HG03469 (cell line): ENCODE results near the gene STAB2.

Experiments
- ATAC-seq: cut with Tn5 transposase; IDR thresholded peaks from one replicate; pipeline ENCODE4 v1.9.1; 2021; ENCODE audit warnings: mild to moderate bottlenecking, moderate library complexity, moderate number of reproducible peaks; ENCODE audit not compliant: unreplicated experiment

Gene STAB2, protein sequence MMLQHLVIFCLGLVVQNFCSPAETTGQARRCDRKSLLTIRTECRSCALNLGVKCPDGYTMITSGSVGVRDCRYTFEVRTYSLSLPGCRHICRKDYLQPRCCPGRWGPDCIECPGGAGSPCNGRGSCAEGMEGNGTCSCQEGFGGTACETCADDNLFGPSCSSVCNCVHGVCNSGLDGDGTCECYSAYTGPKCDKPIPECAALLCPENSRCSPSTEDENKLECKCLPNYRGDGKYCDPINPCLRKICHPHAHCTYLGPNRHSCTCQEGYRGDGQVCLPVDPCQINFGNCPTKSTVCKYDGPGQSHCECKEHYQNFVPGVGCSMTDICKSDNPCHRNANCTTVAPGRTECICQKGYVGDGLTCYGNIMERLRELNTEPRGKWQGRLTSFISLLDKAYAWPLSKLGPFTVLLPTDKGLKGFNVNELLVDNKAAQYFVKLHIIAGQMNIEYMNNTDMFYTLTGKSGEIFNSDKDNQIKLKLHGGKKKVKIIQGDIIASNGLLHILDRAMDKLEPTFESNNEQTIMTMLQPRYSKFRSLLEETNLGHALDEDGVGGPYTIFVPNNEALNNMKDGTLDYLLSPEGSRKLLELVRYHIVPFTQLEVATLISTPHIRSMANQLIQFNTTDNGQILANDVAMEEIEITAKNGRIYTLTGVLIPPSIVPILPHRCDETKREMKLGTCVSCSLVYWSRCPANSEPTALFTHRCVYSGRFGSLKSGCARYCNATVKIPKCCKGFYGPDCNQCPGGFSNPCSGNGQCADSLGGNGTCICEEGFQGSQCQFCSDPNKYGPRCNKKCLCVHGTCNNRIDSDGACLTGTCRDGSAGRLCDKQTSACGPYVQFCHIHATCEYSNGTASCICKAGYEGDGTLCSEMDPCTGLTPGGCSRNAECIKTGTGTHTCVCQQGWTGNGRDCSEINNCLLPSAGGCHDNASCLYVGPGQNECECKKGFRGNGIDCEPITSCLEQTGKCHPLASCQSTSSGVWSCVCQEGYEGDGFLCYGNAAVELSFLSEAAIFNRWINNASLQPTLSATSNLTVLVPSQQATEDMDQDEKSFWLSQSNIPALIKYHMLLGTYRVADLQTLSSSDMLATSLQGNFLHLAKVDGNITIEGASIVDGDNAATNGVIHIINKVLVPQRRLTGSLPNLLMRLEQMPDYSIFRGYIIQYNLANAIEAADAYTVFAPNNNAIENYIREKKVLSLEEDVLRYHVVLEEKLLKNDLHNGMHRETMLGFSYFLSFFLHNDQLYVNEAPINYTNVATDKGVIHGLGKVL (N-terminal part only)

DNA sequence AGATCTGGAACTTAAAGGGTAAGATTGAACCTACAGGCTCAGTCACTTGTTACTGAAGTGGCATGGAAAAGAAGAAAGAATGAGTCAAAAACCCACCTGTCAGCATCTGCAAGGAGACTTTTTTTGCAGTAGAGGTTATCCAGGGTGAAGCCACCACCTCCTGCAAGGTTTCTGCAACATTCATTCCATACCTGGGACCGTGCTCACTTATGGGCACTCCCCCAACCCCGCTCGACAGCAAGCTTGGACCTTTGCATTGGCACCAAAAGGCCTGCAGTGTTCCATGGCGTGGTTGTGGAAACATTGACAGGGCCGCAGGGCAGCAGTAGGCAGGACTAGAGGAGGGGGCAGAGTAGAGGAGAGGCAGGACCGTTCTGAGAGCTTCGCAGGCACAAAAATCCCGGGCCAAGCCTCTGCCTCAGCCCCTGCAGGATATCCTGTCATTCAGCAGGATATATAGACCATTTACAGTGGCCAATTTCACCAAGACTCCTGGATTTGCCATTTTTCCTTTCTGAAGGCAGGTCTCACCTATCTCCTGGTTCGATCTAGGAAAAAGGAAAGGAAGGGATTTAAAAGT, at the start of gene STAB2:
STAB2 (plus strand) TSS at position 483 of the 580 bp plus-strand sequence. CDS start 204 bp downstream, outside the sequence.
- ATAC-seq: no peak

DNA sequence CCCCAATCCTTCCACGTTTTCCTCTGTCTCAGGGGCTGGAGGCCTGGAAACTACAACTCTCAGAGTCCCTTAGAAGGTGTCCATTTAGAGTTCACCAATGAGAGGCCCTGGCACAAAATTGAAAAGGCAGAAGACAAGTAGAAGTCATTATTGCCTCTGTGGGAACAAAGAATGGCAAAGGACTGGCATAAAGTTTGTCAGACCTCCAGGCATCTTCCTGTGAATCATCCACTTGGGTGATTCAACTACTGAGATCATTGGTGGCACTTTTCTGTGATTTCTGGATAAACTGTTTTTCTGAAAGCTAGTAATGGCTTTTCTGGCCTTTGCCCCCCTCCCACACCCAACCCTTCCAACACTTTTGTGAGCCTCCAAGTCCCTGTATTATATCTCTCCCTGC, 48.7 kb upstream of the STAB2 start:
- no peak for ATAC-seq

DNA sequence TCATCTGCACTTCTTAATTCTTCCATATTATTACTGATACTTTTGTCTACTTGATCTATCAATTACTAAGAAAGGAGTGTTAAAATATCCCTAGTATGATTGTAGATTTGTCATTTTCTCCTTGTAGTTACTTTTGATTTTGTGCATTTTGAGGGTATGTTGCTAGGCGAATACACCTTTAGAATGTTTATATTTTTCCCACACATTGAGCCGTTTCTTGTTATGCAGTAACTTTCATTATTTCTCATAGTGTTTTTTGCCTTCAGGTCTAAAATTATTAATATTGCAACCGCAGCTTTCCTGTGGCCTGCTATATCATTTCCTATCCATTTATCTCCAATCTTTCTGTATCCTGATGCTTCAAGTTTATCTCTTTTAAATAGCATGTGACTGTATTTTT, 46.8 kb upstream of the STAB2 start:
- no peak for ATAC-seq

DNA sequence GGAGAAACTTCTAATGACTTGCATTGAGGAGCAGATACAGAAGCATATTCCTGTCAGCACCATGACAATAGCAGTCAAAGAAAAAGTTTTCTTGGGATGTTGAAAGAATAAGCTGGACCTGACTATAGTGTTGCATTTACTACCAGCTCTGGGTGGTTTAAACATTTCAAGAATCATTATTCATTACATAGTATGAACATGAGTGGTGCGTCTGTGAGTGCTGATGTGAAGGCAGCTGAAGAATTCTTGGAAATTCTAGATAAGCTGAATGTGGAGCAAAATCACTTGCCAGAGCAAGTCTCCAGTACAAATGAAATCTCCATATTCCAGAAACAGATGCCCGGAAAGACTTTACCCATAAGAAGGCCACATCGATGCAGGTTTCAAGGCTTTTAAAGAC, 45.0 kb upstream of the STAB2 start:
- ATAC-seq: no peak

DNA sequence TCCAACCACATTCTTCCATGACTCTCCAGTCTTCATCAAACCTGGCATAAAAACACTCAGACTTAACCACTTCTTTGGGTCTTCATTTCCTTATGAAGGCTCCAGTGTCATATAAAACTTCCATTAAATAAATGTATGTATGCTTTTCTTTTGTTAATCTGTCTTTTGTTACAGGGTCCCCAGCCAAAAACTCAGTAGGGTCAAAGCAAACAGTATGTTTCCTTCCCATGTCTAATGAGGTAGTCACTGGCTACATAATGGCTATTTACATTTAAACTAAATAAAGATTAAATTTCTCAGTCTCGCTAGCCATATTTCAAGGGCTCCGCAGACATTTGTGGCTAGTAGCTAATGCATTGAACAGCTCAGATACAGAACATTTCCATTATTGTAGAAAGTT, 40.1 kb upstream of the STAB2 start:
- ATAC-seq: no peak

DNA sequence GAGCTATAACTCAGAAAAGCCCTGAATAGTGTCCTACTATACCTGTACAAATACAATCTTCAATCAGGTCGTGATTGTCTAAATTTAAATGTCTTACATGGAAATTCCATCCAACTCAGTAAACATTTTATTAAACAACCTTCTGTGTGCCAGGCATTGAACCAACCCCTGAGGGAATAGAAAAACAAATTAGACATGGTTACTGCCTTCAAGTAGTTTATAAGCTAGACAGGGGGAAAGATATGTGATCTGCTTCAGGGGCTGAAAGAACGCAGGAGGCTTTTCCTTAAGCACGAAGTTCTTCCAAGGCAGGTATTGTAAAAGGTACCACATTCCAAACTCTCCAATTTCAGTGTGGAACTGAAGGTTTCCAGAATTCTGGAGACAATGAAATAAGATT, 39.7 kb upstream of the STAB2 start:
- ATAC-seq: no peak

DNA sequence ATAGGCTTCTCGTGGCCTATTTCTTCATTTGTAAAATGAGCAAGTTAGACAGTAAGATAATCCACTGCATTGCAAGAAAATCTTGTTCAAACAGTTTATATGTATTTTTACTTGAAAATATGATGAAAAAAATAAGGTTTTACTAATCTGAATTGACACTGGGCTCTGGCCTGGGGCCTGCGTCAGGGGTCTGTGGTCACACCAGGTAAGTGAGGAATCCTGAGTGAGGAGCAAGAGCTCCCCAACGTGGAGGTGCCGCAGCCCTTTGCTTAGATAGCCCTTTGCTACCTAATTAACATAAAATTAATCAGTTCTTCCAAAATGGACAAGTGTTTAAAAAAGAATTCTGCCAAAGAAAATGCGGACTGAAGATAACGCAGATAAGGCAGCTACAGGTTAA, 39.1 kb upstream of the STAB2 start:
- ATAC-seq: no peak

DNA sequence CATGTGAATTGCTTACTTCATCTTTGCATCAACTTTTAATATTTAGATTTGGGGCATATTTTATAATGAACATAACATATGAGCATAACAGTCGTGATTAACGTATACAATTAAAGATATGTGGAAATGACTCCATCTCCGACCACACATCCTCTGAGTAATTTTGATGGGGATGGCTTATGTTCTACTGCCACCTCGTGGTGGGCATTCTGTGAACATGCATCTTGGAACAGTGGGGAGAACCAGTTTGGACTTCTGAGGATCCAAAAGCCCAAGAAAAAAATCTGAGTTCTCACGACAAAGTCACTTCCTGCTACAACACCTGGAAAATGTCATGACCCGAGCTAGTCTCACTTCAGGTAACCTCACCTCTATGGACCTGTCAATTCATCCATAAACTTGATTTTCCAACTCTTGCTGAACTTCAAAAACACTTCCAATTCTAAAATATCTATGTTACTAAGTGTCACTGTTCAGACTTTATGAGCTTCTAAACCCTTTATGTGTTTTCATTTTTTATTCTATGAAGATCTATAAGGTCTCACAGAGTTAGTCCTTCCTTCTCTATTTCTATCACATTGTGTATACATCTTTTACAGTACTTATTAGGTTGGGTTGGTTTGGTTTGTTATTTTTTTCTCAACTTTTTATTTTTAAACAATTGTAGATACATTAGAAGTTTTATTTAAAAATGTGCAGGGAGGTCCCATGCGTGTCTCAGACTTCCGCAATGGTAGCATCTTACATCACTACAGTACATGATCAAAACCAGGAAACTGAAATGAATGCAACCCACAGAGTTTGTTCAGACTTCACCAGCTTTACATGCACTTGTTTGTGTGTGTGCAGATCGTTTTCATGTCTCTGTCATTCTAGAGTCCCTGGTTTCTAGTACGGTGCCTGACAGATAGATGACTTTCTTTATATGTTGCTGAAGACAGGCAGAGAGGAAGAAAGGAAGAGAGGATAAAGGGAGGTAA, 38.2 kb upstream of the STAB2 start:
- no peak for ATAC-seq

DNA sequence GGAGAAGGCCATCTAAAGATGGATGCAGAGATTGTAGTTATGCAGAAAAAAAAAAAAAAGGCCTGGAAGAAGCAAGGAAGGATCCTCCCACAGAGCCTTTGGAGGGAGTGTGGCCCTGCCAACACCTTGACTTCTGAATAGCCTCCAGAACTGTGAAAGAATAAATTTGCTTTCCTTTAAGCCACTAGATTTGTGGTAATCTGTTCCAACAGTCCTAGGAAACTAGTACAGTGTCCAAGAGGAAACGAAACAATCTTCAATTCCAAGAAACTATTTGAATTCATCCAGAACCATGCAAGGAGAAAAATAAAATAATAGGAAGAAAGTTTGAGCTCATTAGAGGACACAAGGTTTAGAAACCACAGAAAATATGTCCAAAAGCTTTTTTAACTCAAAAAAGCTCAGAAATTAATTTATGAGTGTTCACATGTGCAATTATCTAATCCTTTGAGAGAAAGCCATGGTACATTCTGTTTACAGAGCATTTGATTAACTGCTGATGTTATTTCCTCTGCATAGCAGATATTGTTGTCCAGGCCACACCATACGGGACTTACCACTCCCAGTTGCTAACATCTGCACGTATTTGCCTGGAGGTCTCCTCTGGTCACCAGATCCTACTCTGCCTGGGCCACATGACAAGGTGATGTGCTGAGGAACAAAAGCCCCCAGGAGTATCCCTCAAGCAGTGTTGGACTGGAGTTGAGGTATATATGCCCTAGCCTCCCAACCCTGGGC, 30.0 kb upstream of the STAB2 start:
- no peak for ATAC-seq

DNA sequence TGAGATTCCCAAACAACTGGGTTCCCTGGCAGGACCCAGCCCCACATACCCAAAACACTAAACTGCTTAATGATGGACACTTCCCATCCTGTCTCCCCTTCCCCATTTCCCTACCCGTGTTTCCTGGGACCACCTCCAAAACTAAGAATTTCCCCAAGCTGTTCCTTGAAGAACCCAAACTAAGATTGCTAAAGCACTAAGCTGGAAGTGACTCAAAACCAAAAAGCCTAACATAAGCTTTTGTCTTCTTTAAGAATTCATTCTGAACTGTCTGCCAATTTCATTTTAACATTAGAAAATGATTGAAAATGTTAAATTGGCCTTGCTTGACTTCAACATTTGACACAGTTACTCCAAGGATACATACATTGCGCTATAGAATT, 29.5 kb upstream of the STAB2 start:
- ATAC-seq: no peak

DNA sequence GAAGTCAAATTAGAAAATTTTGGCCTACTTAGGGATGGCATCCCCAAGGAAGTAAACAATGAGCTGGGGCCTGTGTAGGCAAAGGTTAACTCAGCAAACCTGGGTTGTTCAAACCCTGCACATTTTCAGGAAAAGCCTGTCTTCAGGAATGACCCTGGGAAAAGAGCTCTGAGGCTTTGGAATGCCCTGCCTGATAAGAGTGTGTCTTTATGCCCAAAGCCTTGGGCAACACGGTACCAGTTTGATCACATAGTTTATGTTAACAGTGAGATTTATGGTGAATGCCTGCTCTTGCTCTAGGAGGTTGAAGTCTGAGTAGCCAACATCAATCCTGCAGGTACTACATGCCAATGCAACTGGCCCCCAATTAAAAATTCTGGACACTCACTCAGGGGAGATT, 28.2 kb upstream of the STAB2 start:
- no peak for ATAC-seq

DNA sequence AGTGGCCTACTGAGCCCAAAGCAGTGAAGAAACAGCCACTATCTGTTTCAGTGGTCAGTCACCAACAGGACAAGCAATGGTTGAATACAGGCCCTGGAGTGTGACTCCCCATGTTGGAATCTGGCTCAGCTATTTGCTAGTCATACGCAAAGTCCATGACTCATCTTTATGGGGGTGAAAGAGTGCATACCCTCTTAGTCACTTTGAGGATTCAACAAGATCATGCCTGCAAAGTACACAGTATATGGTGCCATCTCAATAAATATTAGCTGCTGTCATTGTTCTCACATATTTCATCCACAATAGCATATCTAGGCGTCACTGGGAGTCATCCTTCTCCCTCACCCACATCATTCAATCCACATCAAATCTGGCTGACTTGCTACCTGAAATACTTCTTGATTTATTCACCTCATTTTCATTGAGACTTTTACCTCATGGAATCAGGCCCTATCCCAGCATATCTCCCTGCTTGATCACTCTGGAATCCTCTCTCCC, 26.4 kb upstream of the STAB2 start:
- ATAC-seq: no peak

DNA sequence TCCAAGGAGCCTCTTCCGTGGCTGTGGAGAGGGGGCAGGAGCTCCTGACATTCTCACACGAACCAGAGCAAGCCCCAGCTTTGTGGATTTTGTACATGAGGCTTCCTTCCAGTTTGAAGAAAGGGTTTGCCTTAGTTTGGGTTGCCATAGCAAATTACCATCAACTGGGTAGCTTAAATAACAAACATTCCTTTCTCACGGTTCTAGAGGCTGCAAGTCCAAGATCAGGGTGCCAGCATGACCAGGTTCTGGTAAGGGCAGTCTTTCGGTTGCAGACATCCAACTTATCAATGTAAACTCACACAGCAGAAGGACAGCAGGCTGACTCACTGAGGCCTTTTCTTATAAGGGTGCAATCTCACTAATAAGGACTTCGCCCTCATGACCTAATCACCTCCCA, 25.9 kb upstream of the STAB2 start:
- no peak for ATAC-seq

DNA sequence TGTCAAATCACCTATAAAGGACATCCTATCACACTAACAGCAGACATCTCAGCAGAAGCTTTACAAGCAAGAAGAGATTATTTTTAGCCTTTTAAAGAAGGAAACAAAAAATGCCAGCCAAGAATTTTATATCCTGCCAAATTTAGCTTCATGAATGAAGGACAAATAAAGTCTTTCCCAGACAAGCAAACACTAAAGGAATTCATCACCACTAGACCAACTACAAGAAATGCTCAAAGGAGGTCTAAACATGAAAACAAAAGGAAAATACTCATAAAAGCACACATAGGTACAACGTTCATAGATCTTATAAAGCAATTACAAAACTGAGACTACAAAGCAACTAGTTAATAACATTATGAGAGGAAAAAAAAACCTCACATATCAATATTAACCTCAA, 20.7 kb upstream of the STAB2 start:
- no peak for ATAC-seq

DNA sequence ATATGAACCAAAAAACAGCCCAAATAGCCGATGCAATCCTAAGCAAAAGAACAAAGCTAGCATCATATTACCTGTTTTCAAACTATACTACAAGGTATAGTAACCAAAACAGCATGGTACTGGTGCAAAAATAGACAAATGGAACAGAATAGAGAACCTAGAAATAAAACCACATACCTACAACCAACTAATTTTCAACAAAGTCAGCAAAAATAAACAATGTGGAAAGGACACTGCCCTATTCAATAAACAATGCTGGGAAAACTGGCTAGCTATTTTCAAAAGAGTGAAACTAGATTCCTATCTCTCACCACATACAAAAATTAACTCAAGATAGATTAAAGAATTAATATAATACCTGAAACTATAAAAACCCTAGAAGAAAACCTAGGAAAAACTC, 17.8 kb upstream of the STAB2 start:
- ATAC-seq: no peak

DNA sequence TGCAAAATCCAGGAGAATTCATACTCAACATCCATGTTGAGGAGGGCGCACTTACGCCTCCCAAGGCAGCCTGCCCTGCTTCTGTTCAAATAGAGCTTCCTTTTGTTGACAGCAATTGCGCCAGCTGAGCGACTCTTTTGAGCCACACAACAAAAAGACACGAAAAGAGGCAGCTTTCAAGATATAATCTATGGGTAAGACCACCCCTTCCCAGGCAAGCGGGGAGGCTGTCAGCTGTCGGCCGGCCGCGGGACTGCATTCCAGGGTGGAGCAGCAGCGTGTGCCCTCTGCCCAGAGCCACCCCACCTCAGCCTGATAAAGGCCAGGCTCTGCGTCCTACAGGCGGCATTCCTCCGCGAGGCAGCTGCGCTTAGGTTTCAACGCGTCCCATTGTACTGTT, 15.8 kb upstream of the STAB2 start:
- no peak for ATAC-seq

DNA sequence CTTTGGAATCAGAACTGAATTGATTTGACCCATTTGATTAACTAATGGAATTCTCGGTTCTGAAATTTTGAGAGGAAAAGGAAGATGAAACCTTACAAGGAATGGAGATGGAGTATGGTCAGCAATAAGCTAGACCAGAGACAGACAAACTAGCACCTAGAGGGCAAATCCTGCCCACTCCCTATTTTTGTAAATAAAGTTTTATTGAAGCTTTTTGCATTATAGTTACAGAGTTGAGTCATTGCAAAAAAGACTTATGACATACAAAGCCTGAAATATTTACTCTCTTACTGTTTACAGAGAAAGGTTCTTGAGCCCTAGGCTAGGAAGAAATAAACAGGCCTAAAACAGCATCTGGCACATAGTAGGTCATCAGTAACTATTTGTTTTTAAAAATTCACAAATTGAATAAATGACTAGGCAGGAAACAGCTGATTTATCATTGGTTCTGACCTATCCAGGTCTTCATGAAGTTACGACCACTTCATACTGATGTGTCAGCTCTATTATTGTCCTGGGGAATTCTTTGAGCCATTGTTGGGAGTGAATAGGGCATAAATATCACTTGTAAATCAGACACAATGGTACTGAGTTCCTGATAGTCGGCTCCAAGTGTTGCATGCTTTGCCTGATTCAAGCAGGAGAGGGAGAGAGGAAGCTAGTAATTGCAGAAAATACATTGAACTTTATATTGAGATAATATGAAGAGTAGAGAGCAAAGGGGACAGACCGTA, 14.6 kb upstream of the STAB2 start:
- ATAC-seq: no peak

DNA sequence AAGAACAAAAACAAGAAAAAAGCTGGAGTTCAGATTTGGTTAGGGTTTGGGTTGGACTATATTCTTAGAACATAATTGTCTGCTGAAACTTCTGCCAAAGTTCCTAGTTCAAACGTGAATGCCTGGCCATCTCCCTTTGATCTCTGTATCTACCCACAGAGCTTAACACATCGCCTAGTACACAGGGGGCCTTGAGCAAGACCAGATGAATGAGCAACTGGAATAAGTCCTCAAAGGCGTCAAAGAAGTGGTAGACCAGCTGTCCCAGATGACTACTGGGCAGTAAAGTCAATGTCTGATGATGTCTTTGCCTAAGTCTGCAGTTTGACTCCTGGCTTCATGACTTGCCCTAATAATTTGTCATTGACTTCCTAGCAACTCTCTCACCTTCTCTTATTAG, 13.9 kb upstream of the STAB2 start:
- no peak for ATAC-seq
